CD4-positive, alpha-beta T cell treated with Interferon gamma for 1 hour (primary cell): ENCODE data around the gene SORL1.

Source experiments
- DNase-seq: peaks from one replicate; pipeline ENCODE4 v3.0.0-alpha.2; 2020

Gene SORL1

DNA sequence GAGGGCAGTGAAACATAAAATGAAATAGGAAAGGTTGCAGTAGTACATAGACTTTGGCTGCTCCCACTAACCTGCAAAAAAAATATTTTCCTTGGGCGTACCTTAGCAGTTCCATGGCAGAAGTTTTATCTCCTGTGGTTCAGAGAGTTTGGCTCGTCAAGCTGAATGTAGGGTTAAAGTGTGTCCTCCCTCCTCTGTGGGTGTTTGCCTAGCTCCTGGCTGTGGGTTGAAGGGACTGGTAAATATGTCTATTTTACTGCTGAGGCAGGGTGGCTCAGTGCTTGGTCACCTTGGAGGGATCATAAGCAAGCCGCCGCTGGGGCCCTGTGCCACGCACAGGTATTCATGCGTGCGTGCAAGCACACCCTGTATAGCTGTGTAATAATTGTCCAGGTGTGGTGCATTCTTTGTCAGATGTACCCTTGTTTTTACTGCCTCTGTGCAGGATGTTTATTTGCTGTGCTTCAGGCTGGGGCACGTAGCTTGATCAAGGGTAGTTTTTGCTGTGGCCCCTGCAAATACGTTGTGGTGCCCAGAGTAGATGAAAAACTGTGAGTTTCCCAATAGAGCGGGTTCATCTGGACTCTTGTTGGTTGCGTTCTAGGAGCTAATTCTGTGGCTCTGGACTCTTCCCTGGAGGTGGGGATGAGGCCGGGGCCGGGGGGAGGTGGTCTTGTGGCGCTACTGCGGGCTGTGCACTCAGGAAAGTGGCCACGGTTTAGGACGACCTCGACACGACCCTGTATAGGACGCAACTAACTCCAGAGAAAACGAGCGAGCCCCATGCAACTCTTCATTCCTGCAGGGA lies 732 bp upstream of the SORL1 start:
- DNase-seq, result no peak

DNA sequence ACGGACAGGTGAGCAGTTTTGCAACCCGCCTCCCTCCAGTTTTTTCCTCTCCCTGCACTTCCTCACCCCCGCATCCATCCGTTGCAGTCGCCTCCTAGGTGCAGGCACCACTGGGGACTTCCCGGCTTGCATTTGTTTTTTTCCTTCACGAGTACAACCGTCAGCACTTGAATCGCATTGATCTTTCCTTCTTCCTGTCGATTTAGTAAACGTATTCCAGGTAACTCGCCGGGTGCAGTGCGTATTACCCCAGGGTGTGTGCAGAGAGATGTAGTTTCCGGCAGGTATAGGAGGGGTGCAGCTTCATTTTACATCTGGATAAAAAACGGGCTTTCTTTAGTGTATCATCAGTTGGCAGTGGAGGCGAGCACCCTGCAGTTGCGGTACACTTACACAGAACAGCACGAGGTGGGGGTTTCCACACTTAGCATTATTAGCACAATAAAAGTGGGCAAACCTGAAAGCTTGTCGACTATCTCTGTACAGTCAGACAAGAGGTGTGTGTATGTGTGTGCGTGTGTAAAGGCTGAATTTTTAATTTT lies 566 bp downstream of the SORL1 start, which contains the start of gene SORL1-AS1:
SORL1-AS1 (minus strand) TSS at position 359 of the 542 bp plus-strand sequence.
- DNase-seq, result peak; percentile 61

GRCh38 chr11:121453589-121454299 lies 1.6 kb downstream of the SORL1 start:
- no peak for DNase-seq

- no peak for DNase-seq
Measured at GRCh38 chr11:121455115-121455514, 3.0 kb downstream of the SORL1 start.

DNA sequence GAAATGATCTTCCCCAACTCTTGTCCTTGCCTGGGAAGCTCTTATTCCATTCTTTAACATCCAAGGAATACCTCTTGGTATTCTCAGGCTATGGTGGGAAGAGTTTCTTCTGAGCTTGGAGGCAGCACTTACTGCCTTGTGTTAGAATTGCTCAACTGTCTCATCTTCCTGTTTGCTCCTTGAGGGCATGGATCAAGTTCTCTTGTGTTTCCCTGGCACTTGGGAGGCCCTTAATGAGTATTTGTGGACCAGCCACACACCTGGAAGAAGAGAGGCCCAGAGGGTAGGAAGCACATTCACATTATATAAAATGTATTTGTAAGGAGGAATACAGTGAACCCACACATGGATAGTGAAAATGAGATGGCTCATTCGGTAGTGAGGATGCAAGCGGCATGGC lies 4.0 kb downstream of the SORL1 start:
- DNase-seq, result no peak

DNA sequence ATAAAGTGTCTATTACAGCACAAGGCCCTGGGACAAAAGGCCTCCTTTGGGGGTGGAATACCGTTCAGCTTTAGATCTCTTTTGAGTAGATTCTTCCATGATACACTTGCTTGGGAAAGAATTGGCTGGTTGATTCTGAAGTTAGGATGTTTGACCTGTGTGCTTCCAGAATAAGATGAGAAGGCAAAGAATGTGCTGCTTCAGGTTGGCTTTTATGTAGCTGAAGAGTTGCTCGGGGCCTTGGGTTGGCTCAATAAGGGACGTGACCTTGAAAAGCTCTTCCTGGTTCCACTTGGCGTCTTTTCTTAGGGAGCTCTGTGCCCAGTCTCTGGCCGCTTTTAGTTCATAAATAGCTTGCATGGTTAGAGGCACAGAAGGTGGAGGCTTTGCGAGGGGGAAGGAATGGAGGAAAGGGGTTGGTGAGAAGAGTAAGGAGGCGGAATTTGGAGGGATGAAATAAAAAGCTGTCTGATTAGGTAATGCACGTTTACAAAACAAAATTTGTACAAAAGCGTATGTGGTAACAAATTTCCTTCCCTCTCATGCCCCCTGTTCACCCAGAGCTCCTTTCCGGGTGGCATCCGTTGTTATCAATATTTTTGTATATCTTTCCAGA lies 4.8 kb downstream of the SORL1 start:
- DNase-seq, result no peak

DNA sequence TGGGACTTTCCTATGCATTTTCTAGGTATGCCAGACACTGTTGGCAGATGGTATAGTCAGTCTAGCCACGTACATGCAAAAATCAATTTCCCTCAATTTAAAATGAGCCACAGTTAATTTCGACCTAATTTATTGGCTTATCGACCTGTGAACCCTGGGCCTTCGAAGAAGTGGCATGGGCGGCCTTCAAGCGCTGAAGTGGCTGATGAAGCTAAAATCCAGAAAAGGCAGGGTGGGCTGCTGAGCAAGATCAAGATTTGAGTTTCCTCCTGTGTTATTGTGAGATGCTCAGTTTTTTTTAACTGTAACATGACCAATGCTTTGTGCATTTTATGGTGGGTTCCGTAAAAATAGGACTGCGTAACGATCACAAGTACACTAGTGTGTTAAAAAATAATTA lies 6.4 kb downstream of the SORL1 start:
- no peak for DNase-seq

DNA sequence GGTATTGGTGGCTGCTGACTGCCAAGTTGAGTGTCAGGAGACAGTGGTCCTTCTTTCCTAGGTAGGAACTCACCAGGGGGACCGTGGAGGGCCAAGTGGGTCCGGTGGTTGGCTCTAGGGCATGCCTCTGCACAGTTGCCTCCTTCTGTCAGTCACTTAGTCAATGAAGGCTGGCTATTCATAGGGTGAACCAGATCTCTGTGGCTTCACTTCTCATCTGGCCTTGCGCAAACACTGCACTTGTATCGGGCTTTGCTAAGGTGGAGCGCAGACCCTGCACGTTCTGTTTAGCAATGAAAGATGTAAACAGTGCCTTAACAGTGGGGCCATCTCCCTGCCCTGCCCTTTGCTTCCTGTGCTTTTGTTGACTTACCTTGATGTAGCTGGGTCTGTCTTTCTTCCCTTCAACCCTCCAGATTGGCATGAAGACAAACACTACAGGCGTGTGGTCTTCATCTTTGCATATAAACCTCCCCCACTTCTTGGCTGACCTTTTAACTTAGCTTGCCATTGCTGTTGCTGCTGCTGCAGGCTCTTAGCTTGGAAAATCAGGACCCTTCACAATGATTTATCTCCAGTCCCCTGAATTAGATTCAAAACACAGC lies 7.4 kb downstream of the SORL1 start:
- no peak for DNase-seq

DNA sequence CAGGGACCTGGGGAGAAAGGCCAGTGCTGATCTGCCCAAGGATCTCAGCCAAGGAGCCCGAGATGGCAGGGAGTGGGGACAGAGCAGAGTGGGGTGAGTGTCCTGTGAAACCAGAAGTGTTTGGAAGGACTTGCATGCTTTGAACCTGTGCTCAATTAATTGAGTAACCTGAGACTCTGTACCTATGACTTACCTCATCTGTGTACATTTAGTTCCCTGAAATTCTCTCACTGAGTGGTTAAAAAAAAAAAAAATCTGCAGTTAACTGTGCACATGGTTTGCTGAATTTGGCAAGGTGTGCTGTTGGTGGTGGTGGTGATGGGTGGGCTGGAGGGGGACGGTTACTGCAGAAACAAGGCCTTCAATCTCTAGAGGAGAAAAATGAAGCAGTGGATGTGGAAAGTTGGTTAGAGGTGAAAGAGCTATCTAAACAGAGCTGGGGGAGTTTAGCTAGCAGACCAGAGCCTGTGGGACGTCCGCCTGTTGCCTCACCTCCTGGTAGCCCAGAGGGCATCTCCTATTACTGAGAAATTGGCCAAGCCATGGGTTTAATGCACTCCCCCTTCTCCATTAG lies 8.9 kb downstream of the SORL1 start:
- no peak for DNase-seq

DNA sequence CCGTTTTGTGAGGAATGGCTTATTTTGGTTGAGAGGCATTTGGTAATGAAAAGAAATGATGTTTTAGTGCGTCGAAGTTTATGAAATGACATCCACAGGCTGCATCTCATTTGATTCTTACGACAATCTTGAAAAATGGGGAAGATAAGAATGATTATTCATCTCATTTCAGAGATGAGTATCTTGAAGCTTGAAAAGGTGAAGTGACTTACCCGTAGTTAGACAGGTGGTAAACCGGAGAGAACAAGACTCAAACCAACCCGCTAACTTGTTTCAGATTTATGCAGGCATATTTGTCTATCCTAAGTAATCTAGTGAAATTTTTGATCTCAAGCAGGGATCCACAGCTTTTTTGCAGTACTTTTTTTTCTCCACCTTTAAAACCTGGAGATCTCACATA lies 9.7 kb downstream of the SORL1 start:
- no peak for DNase-seq

- no peak for DNase-seq
Measured at GRCh38 chr11:121463689-121464335, 11.7 kb downstream of the SORL1 start.

- peak; percentile 50 for DNase-seq
Measured at GRCh38 chr11:121464352-121464946, 12.3 kb downstream of the SORL1 start.

DNA sequence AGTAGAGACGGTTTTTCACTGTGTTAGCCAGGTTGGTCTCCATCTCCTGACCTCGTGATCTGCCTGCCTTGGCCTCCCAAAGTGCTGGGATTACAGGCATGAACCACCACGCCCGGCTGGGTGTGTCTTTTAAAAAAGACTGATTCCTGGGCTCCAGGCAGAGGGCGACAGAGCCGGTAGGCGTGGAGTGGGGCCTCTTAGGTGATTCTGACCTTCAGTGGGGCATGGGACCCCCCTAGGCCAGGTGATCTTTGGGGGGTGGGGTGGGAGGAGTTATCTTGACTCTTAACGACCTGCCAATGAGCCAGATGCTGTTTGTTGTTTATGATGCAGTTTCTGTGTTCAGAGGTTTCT lies 13.6 kb downstream of the SORL1 start:
- DNase-seq, result no peak

DNA sequence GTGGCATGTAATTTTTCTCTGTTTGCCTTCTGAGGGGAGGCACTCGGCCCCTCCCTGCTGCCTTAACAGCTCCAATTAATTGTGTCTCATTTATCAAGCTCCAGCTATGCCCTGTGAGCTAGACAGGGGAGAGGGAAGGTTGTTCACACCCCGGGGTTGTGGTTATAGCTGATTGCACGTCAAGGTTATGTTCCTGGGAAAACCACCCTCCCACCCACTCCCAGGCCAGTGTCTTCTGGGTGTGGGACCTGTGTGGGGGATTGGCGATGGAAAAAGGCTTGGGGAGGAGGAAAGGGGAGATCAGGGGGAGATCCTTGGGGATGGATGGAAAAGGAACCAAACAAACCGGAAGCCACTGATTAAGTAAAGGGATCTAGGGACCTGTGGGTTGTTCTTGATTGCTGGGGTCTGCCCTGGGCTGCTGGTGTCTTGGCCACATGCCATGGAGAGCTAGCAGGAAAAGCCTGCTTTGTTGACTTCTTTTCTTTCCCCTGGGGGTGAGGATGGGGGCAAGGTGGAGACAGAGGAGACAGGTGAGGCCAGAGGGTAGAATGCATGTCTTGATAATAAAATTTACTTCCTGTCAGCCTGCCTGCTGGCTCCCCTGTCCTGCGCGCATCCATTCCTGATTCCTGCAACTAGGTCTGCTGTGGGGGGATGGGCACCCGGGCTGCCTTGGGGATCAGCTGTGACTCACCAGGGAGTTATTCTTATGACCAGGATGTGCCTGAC lies 14.1 kb downstream of the SORL1 start:
- no peak for DNase-seq

DNA sequence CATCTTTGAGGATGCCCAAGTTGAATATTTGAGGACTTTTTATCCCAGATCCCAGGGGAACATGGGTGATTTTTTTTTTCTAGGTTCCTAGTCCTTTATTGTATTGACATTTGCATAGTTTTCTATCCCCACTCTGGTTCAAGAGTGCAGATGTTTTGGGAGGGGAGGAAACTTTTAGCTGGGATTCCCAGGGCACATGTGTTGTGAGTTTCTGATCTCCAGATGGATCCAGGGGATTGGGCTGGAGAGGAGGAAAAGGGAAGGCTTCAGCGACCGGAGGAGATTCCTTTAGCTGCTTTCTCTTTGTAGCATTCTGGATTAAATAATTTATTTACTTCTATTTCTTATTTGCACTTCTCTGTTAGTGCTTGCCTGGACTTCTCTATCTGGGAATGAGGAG lies 15.4 kb downstream of the SORL1 start:
- DNase-seq, result no peak

DNA sequence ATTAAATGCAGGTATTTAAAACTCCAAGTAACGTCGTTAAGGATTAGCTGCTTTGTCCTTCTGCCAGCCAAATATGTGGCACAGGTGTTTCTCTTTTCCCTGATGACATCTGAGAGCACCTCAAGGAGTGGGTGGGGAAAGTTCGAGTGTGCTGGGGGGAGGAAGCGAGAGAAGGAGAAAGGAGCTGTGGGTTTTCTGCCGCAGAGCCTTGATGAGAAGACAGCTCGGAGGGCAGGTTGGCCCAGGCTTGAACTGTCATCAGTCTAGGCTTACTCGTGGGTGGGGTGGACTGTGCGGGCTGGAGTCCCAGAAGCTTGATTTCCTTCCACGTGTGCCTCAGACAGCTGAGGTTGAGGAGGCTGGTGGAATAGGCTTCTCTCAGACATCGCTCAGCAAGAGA lies 15.9 kb downstream of the SORL1 start:
- peak; percentile 68 for DNase-seq

- DNase-seq, result no peak
Measured at GRCh38 chr11:121469910-121470309, 17.8 kb downstream of the SORL1 start.

GRCh38 chr11:121471167-121471566 lies 19.1 kb downstream of the SORL1 start:
- DNase-seq, result no peak

GRCh38 chr11:121472312-121472711 lies 20.2 kb downstream of the SORL1 start:
- no peak for DNase-seq

DNA sequence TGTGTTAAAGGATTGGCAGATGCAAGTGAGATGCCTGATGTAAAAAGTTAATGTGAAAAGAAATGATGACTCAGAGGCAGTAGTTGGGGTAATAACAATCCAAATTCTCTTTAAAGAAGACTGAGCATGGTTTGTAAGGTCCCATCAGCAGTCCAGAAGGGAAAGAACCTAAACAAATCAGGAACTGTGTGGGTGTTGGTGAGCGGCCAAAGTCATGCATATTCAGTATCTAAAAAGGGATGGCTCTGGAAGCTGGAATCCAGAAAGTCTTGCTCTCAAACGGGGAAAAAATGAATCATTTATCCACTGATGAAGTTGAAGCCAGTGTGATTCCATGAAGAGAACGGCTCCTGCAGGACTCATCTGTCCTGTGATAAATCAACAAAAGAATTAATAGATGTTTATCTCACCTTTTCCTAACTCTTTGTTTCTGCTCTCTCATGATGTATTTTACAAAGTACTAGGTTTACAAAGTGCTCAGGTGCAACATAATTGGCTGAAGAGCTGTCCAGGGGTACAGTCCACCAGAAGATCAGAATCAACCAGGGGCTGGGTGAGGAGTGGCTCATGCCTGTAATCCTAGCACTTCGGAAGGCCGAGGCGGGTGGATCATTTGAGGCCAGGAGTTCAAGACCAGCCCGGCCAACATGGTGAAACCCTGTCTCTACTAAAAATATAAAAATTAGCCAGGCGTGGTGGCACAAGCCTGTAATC lies 21.1 kb downstream of the SORL1 start:
- no peak for DNase-seq

DNA sequence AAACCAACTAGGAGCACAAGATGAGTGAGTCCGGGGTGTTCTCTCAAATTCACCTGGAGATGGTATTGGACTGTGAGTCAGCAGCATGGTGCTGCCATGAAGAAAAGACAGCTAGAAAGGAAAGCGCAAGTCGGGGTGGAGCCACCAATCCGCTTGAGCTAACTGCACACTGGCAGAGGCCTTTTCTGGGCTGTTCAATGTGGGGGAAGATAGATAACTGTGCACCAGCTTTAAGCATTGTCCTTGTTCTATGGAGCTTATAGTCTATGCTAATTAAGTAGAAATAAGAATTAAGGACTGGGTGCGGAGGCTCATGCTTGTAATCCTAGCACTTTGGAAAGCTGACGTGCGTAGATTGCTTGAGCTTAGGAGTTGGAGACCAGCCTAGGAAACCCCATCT lies 22.6 kb downstream of the SORL1 start:
- DNase-seq, result no peak
